Ovary (tissue), 9 donors: ENCODE data around the gene ANAPC5. TPM values are rescaled to one million over a fixed set of nuclear protein-coding genes. Genes with fewer than 3 reads are reported as not detected.

Experiments
- DNase-seq, 5 donors: peaks; one replicate each; pipeline ENCODE4 v3.0.0-alpha.2; 2019 to 2020
- H3K27ac ChIP-seq, 2 donors: fragments of 200-600 bp; one replicate each; pipeline versions ENCODE4 v1.5.1 to v1.8.0; 2019 to 2022
- H3K27me3 ChIP-seq: fragments of 200-600 bp; one replicate; pipeline ENCODE4 v1.8.0; 2022
- H3K36me3 ChIP-seq: fragments of 200-600 bp; sonication (generic); one replicate; pipeline ENCODE4 v1.5.1; 2019
- H3K4me1 ChIP-seq: one replicate; pipeline ENCODE4 v1.8.1; 2013; ENCODE audit warnings: mild to moderate bottlenecking, moderate library complexity; ENCODE audit not compliant: insufficient read depth
- H3K4me3 ChIP-seq: fragments of 200-600 bp; sonication (generic); one replicate; pipeline ENCODE4 v1.5.1; 2017
- H3K9me3 ChIP-seq, 2 donors: fragments of 200-600 bp in 1 of 2; sonication (generic) in 1 of 2; one replicate each; pipeline versions ENCODE4 v1.5.1 to v1.8.1; 2013 to 2019; ENCODE audit warnings: mild to moderate bottlenecking in 1 of 2, moderate library complexity in 1 of 2
- EP300 ChIP-seq: sonication (generic); formaldehyde crosslinking; IDR thresholded peaks from one replicate; pipeline ENCODE4 v1.6.1; 2017; ENCODE audit warnings: antibody characterized with exemption
- POLR2A ChIP-seq: fragments of 450-650 bp; IDR thresholded peaks from one replicate; pipeline ENCODE4 v1.6.1; 2017; ENCODE audit warnings: antibody characterized with exemption, mild to moderate bottlenecking, moderate library complexity
- WGBS, 3 donors: extraction: QIAGEN DNeasy Blood & Tissue Kit in 1 of 3; methylation state at CpG; one replicate each; pipeline versions ENCODE4 v1.1.5 to v1.1.7; 2013 to 2017; 5-methylcytosine and 5-hydroxymethylcytosine counted together
- intact Hi-C, 4 donors: fragments of 100-400 bp; cut with DNase I; formaldehyde crosslinking; loops; one replicate each; pipeline versions ENCODE4 v1.11.0 to v1.15.1; 2022 to 2023
- polyA plus RNA-seq, 2 donors: library from polyadenylated mRNA; stranded (reverse); fragments of 200-250 nt in 1 of 2; fragments of 350-450 nt in 1 of 2; fragmentation: Illumina TruSeq in 1 of 2; extraction: RNeasy Lipid Tissue Mini Kit (QIAGEN cat#74804) in 1 of 2; gene quantifications; one replicate each; pipeline ENCODE4 v1.2.3, GENCODE V29; 2013 to 2014
- total RNA-seq, 7 donors: library from RNA; depleted of rRNA in 2 of 7; stranded (reverse); fragments of >200 nt in 2 of 7; fragmentation: NEBNext Ultra II Directional in 3 of 7; extraction: Animal tissue kit (Norgen Biotek cat#: 25700) in 3 of 7; gene quantifications; one replicate each; pipeline versions ENCODE4 v1.1.0 to v1.2.4, GENCODE V29; 2016 to 2023
- TF ChIP-seq, protein P1 (sequence below), 3 donors: fragments of 450-650 bp in 2 of 3; fragments of 200-600 bp in 1 of 3; IDR thresholded peaks; one replicate each; pipeline versions ENCODE4 v1.5.1 to v1.8.0; 2016 to 2022; ENCODE audit warnings: antibody characterized with exemption in 3 of 3, mild to moderate bottlenecking in 1 of 3
- donor health status: DM: no; HTN: no; CAD: no; lungs with moderate emphysema.
- donor health status: DM: no; HTN: no; CAD: no.
- donor health status: Bipolar disorder and iron deficiency.
- donor health status: DM: yes; HTN: yes; CAD: no.
- donor health status: DM: no; HTN: no; CAD: no.
- donor health status: DM: yes; HTN: yes; CAD: no.

ANAPC5 gene
- total and polyA plus RNA-seq, 9 donors: 58.1 to 149 (median 78.9) TPM

DNA sequence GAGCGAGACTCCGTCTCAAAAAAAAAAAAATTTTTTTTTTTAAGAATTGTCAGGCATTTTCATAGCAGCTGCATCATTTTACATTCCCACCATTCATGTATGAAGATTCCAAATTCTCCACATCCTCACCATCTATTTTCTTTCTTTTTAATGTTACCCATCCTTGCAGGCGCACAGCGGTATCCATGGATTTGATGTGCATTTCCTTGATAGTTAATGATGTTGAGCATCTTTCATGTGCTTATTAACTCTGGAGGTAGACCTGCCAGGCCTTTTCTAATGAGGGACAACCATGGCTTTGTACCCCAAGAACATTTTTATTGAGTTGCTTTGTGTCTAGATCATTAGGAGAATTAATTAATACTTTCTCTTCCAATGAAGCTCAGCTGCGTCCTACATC is 46.1 kb upstream of the ANAPC5 start:
- Histone ChIP-seq H3K27me3 (no peaks in the 10 kb centered on the region), H3K9me3 (no peaks in the 10 kb centered on the region), H3K4me3 (no peak overlapping the region), H3K36me3 (no peaks in the 10 kb centered on the region), H3K4me1 (peaks cover 4% of the 10 kb centered on the region), H3K27ac (no peak overlapping the region)
- TF ChIP-seq, protein P1, sequence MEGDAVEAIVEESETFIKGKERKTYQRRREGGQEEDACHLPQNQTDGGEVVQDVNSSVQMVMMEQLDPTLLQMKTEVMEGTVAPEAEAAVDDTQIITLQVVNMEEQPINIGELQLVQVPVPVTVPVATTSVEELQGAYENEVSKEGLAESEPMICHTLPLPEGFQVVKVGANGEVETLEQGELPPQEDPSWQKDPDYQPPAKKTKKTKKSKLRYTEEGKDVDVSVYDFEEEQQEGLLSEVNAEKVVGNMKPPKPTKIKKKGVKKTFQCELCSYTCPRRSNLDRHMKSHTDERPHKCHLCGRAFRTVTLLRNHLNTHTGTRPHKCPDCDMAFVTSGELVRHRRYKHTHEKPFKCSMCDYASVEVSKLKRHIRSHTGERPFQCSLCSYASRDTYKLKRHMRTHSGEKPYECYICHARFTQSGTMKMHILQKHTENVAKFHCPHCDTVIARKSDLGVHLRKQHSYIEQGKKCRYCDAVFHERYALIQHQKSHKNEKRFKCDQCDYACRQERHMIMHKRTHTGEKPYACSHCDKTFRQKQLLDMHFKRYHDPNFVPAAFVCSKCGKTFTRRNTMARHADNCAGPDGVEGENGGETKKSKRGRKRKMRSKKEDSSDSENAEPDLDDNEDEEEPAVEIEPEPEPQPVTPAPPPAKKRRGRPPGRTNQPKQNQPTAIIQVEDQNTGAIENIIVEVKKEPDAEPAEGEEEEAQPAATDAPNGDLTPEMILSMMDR (IDR thresholded peaks at IDR 0.05): no peak
- no peak for TF ChIP-seq POLR2A
- no peak for TF ChIP-seq EP300
- intact Hi-C loops: no loop called here
- no peak for DNase-seq
- WGBS, 3 donors: 97 to 98% (median 97%) methylated on average over 5 of the region's 5 CpGs

DNA sequence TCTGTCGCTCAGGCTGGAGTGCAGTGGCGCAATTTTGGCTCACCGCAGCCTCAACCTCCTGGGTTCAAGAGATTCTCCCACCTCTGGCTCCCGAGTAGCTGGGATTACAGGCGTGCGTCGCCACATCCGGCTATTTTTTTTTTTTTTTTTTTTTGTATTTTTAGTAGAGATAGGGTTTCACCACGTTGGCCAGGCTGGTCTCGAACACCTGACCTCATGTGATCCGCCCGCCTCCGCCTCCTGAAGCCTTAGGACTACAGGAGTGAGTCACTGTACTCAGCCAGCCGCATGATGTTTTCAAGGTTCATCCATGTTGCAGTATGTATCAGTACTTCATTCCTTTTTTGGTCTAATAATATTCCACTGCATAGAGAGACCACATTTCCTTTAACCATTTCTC is 45.3 kb upstream of the ANAPC5 start:
- WGBS, 3 donors: 91 to 96% (median 95%) methylated on average over 14 of the region's 14 CpGs
- H3K27me3 ChIP-seq: no peaks in the 10 kb centered on the region
- H3K27ac ChIP-seq: no peak overlapping the region
- no peaks in the 10 kb centered on the region for H3K9me3 ChIP-seq
- peaks cover 4% of the 10 kb centered on the region for H3K4me1 ChIP-seq
- no peaks in the 10 kb centered on the region for H3K36me3 ChIP-seq
- TF ChIP-seq EP300 (no peak), POLR2A (no peak)
- TF ChIP-seq, protein P1 (IDR thresholded peaks at IDR 0.05): no peak
- no peak overlapping the region for H3K4me3 ChIP-seq
- DNase-seq: no peak
- intact Hi-C loops: no loop called here

DNA sequence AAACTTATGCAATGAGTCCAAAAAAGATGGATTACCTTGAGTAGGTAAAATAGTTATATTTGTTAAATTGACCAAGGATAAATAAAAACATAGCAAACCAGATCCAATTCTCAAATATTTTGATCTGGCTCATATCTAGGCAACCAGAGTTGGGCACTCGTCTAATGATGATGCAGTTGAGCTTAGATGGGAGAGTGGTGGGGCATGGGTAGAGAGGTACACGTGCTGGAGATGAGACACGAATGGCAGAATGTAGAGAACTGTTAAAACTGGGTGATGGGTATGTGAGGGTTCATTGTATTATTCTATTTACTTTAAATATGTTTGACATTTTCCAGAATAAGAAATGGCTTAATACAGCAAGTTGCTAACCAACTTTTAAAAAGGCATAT is 40.1 kb upstream of the ANAPC5 start:
- H3K4me1 ChIP-seq: no peaks in the 10 kb centered on the region
- WGBS, 3 donors: 86 to 88% (median 86%) methylated on average over 3 of the region's 3 CpGs
- H3K27ac ChIP-seq: no peak overlapping the region

DNA sequence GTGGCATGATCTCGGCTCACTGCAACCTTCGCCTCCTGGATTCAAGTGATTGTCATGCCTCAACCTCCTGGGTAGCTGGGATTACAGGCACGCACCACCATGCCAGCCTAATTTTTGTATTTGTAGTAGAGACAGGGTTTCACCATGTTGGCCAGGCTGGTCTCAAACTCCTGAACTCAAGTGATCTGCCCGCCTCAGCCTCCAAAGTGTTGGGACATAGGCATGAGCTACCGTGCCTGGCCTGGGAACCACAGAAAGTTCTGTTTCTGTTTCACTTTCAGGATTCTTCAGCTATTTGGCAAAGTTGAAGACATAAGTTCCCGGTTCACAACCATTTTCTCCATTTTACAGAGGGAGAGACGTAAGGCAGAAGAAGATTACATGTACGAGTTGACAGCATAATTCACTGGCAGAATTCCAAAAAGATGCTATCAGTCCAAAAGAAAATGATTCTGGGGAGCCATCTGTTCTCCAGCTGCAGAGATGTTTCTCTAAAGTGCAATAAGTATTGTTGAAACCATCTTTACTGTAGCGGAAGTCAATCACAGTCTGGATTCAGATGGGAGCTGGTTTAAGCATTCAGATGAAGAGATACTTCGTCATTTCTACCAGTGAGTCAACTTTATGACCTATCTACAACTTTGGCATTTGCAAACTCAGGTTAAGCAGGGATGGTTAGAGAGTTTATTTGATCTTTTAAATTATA is 39.6 kb upstream of the ANAPC5 start:
- Histone ChIP-seq H3K4me1 (no peaks in the 10 kb centered on the region), H3K4me3 (no peak overlapping the region), H3K36me3 (no peaks in the 10 kb centered on the region), H3K27me3 (no peaks in the 10 kb centered on the region), H3K27ac (no peak overlapping the region), H3K9me3 (no peaks in the 10 kb centered on the region)
- no peak for DNase-seq
- WGBS, 3 donors: 46 to 52% (median 49%) methylated on average over 10 of the region's 10 CpGs
- TF ChIP-seq, protein P1 (IDR thresholded peaks at IDR 0.05): no peak
- no peak for TF ChIP-seq POLR2A
- no peak for TF ChIP-seq EP300
- intact Hi-C loops: no loop called here

More for the DNA sequence above, 40.1 kb upstream of the ANAPC5 start:
- TF ChIP-seq POLR2A (no peak), EP300 (no peak)
- TF ChIP-seq, protein P1 (IDR thresholded peaks at IDR 0.05): no peak
- H3K4me3 ChIP-seq: no peak overlapping the region
- H3K36me3 ChIP-seq: no peaks in the 10 kb centered on the region
- no peaks in the 10 kb centered on the region for H3K27me3 ChIP-seq
- intact Hi-C loops: no loop called here
- no peak for DNase-seq
- no peaks in the 10 kb centered on the region for H3K9me3 ChIP-seq
